ENCODE results near the gene MLXIP. TPM values are rescaled to one million over a fixed set of nuclear protein-coding genes. Genes with fewer than 3 reads are reported as not detected.

MLXIP gene
- total and polyA plus RNA-seq, 2 of the 4 experiments (the other 2 are of a cell fraction): 2.7 to 10.8 TPM

DNA sequence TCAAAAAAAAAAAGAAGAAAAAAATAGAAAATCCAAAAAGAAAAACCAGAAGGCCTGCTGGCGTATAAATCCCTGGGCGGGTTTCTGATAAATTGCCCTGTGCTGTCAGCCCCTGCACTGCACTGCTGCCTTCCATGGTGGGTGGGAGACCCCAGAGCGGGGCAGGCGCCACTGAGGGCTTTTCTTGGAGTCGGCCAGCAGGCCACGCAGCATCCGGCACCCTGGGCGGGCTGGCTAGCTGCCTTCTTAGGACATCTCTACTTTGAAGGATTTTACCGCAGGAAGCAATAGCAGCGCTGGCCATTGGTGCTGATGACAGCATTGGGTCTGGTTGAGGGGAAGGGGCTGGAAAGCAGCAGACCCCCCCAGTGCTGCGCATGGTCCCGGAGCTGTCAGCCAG lies 66.3 kb downstream of the MLXIP start:
- peaks cover 10% of the 10 kb centered on the region; the same call in 1 of the 2 replicates for H3K9me1 ChIP-seq (ENCODE audit: insufficient read depth, low read length)
- DNase-seq (no peak), ATAC-seq (ENCODE audit: low read depth) (no peak)
- ChIA-PET CTCF (interaction anchor here (1.2 kb wide), 1 partner anchor 15 kb away, joined by 7 read pairs; no protein-coding TSS in a partner anchor), POLR2A (ENCODE audit: unreplicated experiment) (no interaction called here)
- no peak overlapping the region for H2BK5ac ChIP-seq (ENCODE audit: low read depth, low read length, poor library complexity, severe bottlenecking)
- no peak overlapping the region for H4K8ac ChIP-seq (ENCODE audit: low read depth in 2 of 2, low read length in 2 of 2)
- no peak overlapping the region for H2BK15ac ChIP-seq (ENCODE audit: low read depth, low read length)
- H4K20me1 ChIP-seq (ENCODE audit: insufficient read depth, low read length): no peaks in the 10 kb centered on the region; the same call in none of the 2 replicates
- no peak overlapping the region for H3K14ac ChIP-seq (replicated peaks; ENCODE audit: low read depth, low read length)
- no peak overlapping the region for H3K27ac ChIP-seq (ENCODE audit: insufficient read depth, low read length)
- 100% methylated on average over 2 of the region's 12 CpGs; no CpG with 5 or more reads in 1 of the 2 experiments for WGBS, 2 experiments (ENCODE audit: extremely low coverage in 2 of 2, insufficient read length in 1 of 2)
- H3K9ac ChIP-seq (ENCODE audit: low read depth, low read length): no peak overlapping the region
- H2AK5ac ChIP-seq (ENCODE audit: low read depth, low read length): no peak overlapping the region
- no peak overlapping the region for H4K5ac ChIP-seq (ENCODE audit: low read depth, low read length)
- BruUV-seq (replicated peaks): no TSS peak
- peaks cover 36% of the 10 kb centered on the region for H3K36me3 ChIP-seq (ENCODE audit: control insufficient read depth, insufficient read depth, low read length)
- no peak overlapping the region for H3K23ac ChIP-seq (ENCODE audit: low read depth, low read length)
- no peak overlapping the region for H3K4me2 ChIP-seq (ENCODE audit: low read depth, low read length)
- H2BK120ac ChIP-seq (ENCODE audit: low read depth, low read length): no peak overlapping the region
- H3K4ac ChIP-seq (ENCODE audit: low read depth, low read length): no peak overlapping the region
- H2BK20ac ChIP-seq (ENCODE audit: low read depth, low read length): no peak overlapping the region
- H3K4me1 ChIP-seq (ENCODE audit: control insufficient read depth, insufficient read depth, low read length): peaks cover 2% of the 10 kb centered on the region; the same call in 1 of the 2 replicates
- no peak overlapping the region for H4K91ac ChIP-seq (ENCODE audit: insufficient read depth, low read depth, low read length)
- no peak overlapping the region for H3K4me3 ChIP-seq (ENCODE audit: insufficient read depth, low read depth, low read length)
- dilution Hi-C loops (cut with HindIII; ENCODE audit: low sequenced_read_pairs, unreplicated experiment): no loop called here
- H3K18ac ChIP-seq (ENCODE audit: low read depth, low read length): no peak overlapping the region
- no peak overlapping the region for H2AFZ ChIP-seq (replicated peaks; ENCODE audit: low read length, poor library complexity)
- no peak overlapping the region for H3K56ac ChIP-seq (ENCODE audit: extremely low read depth, insufficient read depth, low read length)
- H3K79me1 ChIP-seq (ENCODE audit: low read depth in 1 of 2, low read length in 2 of 2): no peaks in the 10 kb centered on the region
- no peak overlapping the region for H2AK9ac ChIP-seq (replicated peaks; ENCODE audit: low read depth, low read length, poor library complexity)
- in situ Hi-C loops (cut with MboI; ENCODE audit: low sequenced_read_pairs): no loop called here
- no peaks in the 10 kb centered on the region for H3K9me3 ChIP-seq (ENCODE audit: control insufficient read depth, insufficient read depth, low read length)
- no peak for TF ChIP-seq FOS (IDR thresholded peaks at IDR 0.05; ENCODE audit: low read depth, low read length)
- TF ChIP-seq RCOR1 (IDR thresholded peaks at IDR 0.05; ENCODE audit: insufficient replicate concordance, low read length): no peak
- TF ChIP-seq RAD21 (IDR thresholded peaks at IDR 0.05; ENCODE audit: low read length): no peak
- no peak for TF ChIP-seq BHLHE40 (IDR thresholded peaks at IDR 0.05; ENCODE audit: low read depth, low read length)
- no peak for TF ChIP-seq CTCF (conservative IDR thresholded peaks at IDR 0.05; ENCODE audit: low read depth, low read length)
- H3K27me3 ChIP-seq (ENCODE audit: control insufficient read depth, insufficient read depth, low read length): no peaks in the 10 kb centered on the region
- intact Hi-C loops (cut with micrococcal nuclease): no loop called here

Data from IMR-90 (cell line).